Left lung (tissue), 10 donors: ENCODE results near the gene RDH13. TPM values are rescaled to one million over a fixed set of nuclear protein-coding genes. Genes with fewer than 3 reads are reported as not detected.

Source experiments
- ATAC-seq: fragments of 200-7000 bp; cut with Tn5 transposase; one replicate; pipeline ENCODE4 v1.9.1; 2020; ENCODE audit warnings: moderate library complexity
- DNase-seq, 4 donors: peaks; one replicate each; pipeline ENCODE4 v3.0.0-alpha.2; 2013 to 2020
- H3K27ac ChIP-seq, 2 donors: fragments of 200-600 bp; sonication (generic) in 1 of 2; one replicate each; pipeline versions ENCODE4 v1.5.0 to v1.8.0; 2020 to 2021
- H3K27me3 ChIP-seq, 2 donors: fragments of 200-600 bp; sonication (generic) in 1 of 2; one replicate each; pipeline versions ENCODE4 v1.5.0 to v1.8.0; 2020 to 2021
- H3K36me3 ChIP-seq, 2 donors: fragments of 200-600 bp; sonication (generic) in 1 of 2; one replicate each; pipeline versions ENCODE4 v1.5.0 to v1.8.0; 2020 to 2021
- H3K4me1 ChIP-seq, 2 donors: fragments of 200-600 bp; one replicate each; pipeline ENCODE4 v1.8.0; 2021
- H3K4me3 ChIP-seq, 2 donors: fragments of 200-600 bp; sonication (generic) in 1 of 2; one replicate each; pipeline versions ENCODE4 v1.5.0 to v1.8.0; 2020 to 2021; ENCODE audit warnings: mild to moderate bottlenecking in 1 of 2
- H3K9me3 ChIP-seq, 2 donors: fragments of 200-600 bp; sonication (generic) in 1 of 2; one replicate each; pipeline versions ENCODE4 v1.5.0 to v1.8.0; 2020 to 2021
- CTCF ChIP-seq, 2 donors: fragments of 200-600 bp; sonication (generic) in 1 of 2; IDR thresholded peaks; one replicate each; pipeline versions ENCODE4 v1.5.0 to v1.8.0; 2021; ENCODE audit warnings: antibody characterized with exemption in 2 of 2
- intact Hi-C, 2 donors: fragments of 100-400 bp; cut with DNase I; formaldehyde crosslinking; loops; one replicate each; pipeline versions ENCODE4 v1.11.2 to v1.14.2; 2022
- polyA plus RNA-seq, 6 donors: library from polyadenylated mRNA; unstranded; fragments of 120-200 nt; gene quantifications; one replicate each; pipeline ENCODE4 v1.2.1, GENCODE V29; 2013; ENCODE audit not compliant: insufficient read length in 6 of 6
- total RNA-seq, 2 donors: library from RNA; stranded (reverse); fragmentation: NEBNext Ultra II Directional; extraction: Animal tissue kit (Norgen Biotek cat#: 25700); gene quantifications; one replicate each; pipeline ENCODE4 v1.2.1, GENCODE V29; 2021
- donor health status: DM: no; HTN: yes; CAD: no.
- donor health status: DM: no; HTN: no; CAD: no.

Gene RDH13
- total and polyA plus RNA-seq, 8 donors, result 7.3 to 38.0 (median 13.7) TPM

DNA sequence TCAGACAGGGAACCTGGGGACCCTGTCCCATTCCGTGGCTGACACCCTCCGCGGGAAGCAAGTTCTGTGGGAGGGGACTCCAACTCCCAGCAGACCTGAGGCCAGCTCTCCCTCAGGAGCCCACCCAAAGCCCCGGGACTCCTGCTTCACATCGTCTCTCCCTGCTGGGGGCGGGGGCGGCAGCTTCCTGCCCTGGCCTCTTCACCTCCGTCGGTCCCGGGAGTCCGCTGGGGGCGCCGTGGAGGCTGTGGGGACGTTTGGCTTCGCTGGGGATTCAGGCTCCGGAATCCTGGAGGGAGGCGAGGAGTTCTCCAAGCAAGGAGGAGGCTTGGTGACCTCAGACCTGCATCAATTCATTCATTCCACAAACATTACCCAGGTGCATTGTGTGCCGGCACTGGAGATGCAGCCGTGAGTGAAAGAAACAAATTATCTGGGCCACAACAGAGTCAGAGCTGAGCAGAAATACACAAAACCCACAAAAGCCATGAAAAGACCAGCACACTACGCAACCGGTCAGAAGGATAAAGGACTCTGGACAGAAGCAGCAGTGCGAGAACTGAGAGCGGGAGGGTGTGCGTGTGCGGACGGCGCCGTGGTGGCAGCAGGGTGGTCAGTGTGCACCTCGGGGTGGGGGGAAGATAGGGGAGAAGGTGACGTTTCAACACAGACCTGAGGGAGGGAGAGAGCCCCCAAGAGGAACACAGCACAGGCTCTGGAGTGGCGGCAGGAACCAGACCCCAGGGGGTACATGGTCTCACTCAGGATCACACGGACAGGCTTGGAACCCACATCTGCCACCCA, 31.7 kb upstream of the RDH13 start:
- H3K9me3 ChIP-seq, result no peaks in the 10 kb centered on the region
- DNase-seq, result peak in 1 of 4 donors; percentile 73
- H3K4me1 ChIP-seq, result peaks cover 0 to 8% of the 10 kb centered on the region in 2 donors
- peaks cover 0 to 80% of the 10 kb centered on the region in 2 donors for H3K36me3 ChIP-seq
- intact Hi-C loops, result no loop called here
- H3K27ac ChIP-seq, result no peak overlapping the region
- no peaks in the 10 kb centered on the region for H3K27me3 ChIP-seq
- no peak for ATAC-seq
- TF ChIP-seq CTCF (IDR thresholded peaks at IDR 0.05), result no peak
- H3K4me3 ChIP-seq, result no peak overlapping the region

GRCh38 chr19:55092423-55093318, 29.7 kb upstream of the RDH13 start:
- Histone ChIP-seq H3K36me3 (peaks cover 0 to 60% of the 10 kb centered on the region in 2 donors), H3K4me1 (peaks cover 5 to 12% of the 10 kb centered on the region in 2 donors)

DNA sequence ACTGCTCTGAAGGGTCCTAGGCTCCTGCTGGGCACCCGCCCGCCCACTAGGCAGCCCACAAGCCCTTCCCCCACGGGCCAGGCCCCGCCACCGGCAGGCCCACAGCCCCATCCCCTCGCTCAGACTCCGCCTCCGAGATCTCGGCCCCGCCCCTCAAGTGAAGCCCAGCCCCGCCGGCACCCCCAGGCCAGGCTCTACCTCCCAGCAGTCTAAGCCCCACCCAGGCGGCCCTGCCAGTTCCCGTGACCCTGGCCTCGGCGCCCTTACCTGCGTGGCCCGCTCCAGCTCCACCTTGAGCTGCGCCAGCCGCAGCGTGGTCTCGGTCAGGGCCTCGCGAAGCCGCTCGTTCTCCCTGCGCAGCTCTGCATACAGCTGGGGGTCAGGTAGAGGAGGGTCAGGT, 29.0 kb upstream of the RDH13 start:
- no peak overlapping the region for H3K4me3 ChIP-seq

More at GRCh38 chr19:55092423-55093318, 29.7 kb upstream of the RDH13 start:
- Histone ChIP-seq H3K9me3 (no peaks in the 10 kb centered on the region), H3K27me3 (peaks cover 0 to 7% of the 10 kb centered on the region in 2 donors), H3K4me3 (no peak overlapping the region), H3K27ac (no peak overlapping the region)
- ATAC-seq, result no peak
- intact Hi-C loops, result no loop called here
- no peak for TF ChIP-seq CTCF (IDR thresholded peaks at IDR 0.05)
- DNase-seq, result no peak

DNA sequence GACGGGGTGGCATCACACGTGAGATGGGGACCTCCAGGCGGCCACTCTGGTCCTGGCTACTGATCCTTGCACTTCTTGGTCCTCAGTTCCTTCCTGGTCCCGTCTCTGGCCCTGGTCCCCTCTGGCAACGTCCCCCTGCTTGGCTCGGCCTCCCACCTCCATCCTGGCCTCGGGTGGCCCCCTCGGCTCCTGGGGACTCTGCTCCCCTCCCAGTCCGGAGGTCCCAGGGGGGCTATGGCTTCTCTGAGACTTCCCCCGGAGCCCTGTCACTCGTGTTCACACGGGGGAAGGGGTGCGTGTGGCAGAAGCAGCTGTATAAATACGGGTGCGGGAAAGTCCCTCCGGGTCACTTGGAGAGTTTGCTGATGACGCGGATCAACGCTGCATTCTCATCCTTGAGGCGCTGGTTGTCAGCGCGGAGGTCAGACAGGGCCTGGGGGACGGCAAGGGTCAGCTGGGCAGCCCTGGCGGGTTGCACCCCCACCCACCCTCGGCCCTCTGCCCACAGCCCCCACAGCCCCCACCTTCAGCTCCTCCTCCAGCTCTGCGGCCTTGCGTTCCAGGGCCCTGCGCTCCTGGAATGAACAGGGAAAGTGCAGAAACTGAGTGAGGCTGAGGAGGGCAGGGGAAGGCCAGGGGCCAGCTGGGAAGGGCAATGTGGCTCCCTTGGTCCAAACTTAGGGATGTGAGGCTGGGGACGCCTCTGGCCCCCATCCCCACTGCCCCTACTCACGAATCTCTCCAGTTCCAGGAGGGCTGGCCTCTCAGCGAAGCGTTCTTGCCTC, 28.4 kb upstream of the RDH13 start:
- no peak for TF ChIP-seq CTCF (IDR thresholded peaks at IDR 0.05)
- H3K4me3 ChIP-seq, result no peak overlapping the region
- peaks cover 5 to 21% of the 10 kb centered on the region in 2 donors for H3K27me3 ChIP-seq
- H3K27ac ChIP-seq, result no peak overlapping the region
- H3K4me1 ChIP-seq, result peaks cover 11 to 25% of the 10 kb centered on the region in 2 donors
- no peaks in the 10 kb centered on the region for H3K9me3 ChIP-seq
- ATAC-seq (no peak), DNase-seq (no peak)
- H3K36me3 ChIP-seq, result peaks cover 0 to 57% of the 10 kb centered on the region in 2 donors
- intact Hi-C loops, result no loop called here

More for the DNA sequence above, 29.0 kb upstream of the RDH13 start:
- DNase-seq, result peak in 1 of 4 donors; percentile 79
- Histone ChIP-seq H3K36me3 (peaks cover 0 to 59% of the 10 kb centered on the region in 2 donors), H3K4me1 (peaks cover 11 to 19% of the 10 kb centered on the region in 2 donors), H3K9me3 (no peaks in the 10 kb centered on the region), H3K27ac (no peak overlapping the region), H3K27me3 (peaks cover 0 to 15% of the 10 kb centered on the region in 2 donors)
- TF ChIP-seq CTCF (IDR thresholded peaks at IDR 0.05), result no peak
- no peak for ATAC-seq
- intact Hi-C loops, result no loop called here
